GM18511 (cell line): ENCODE data around the gene FABP2.

Experiments used
- ATAC-seq: cut with Tn5 transposase; IDR thresholded peaks from one replicate; pipeline ENCODE4 v1.9.1; 2021; ENCODE audit warnings: mild to moderate bottlenecking, moderate library complexity; ENCODE audit not compliant: unreplicated experiment

The FABP2 gene

GRCh38 chr4:119268466-119268865, 53.5 kb downstream of the FABP2 start:
- no peak for ATAC-seq
